LNCaP clone FGC (cell line): Measurements from ENCODE around the gene BCAT1.
A peak's percentile ranks its signal among the peaks of the same experiment; 100 is the strongest.

Source experiments
- DNase-seq: peaks from one replicate; pipeline ENCODE4 v3.0.0-alpha.2; 2011; ENCODE audit warnings: low read depth
- H3K4me3 ChIP-seq: 2 replicates; pipeline ENCODE4 v1.5.1; 2011; ENCODE audit warnings: mild to moderate bottlenecking, low read depth, low read length, control low read depth
- TF ChIP-seq, protein P1 (sequence below): IDR thresholded peaks from 2 replicates; pipeline ENCODE4 v1.5.1; 2012; ENCODE audit warnings: mild to moderate bottlenecking; ENCODE audit not compliant: control insufficient read depth, insufficient read depth; ENCODE audit errors: extremely low read depth

Gene BCAT1

DNA sequence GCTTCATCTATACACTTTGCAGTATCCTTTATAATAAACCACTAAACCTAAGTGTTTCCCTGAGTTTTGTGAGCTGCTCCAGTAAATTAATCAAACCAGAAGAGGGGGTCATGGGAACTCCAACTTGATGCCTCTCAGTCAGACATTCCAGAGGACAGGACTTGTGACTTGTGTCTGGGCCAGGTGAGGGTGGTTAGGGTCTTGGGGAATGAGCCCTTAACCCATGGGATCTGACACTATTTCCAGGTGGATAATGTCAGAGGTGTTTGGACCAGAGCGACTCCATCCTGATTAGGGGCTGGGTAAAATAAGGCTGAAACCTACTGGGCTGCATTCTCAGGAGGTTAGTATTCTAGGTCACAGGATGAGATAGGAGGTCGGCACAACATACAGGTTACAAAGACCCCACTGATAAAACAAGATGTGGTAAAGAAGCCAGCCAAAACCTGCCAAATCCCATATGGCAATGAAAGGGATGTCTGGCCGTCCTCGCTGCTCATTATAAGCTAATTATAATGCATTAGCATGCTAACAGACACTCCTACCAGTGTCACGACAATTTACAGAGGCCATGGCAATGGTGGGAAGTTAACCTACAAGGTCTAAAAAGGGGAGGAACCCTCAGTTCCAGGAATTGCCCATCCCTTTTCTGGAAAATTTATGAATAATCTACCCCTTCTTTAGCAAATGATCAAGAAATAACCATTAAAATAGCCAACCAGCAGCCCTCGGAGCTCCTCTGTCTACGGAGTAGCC, 58.7 kb downstream of the BCAT1 start:
- no peak for DNase-seq

DNA sequence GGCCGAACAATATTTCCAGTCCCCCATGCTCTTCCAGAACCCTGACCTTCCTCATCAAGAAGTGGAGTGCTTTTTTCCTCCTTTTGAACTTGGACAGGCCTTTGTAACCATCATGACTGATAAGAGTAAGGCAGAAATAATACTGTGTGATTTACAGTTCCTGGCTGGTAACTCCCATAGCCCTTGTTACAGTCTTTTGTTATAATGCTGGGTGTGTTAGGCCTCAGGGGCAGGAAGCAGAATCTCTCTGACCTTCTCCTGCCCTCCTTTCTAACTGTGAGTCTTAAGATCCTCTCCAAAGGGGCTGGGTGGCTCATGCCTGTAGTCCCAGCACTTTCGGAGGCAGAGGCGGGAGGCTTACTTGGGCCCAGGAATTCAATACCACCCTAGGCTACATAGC, 59.5 kb downstream of the BCAT1 start:
- TF ChIP-seq, protein P1, sequence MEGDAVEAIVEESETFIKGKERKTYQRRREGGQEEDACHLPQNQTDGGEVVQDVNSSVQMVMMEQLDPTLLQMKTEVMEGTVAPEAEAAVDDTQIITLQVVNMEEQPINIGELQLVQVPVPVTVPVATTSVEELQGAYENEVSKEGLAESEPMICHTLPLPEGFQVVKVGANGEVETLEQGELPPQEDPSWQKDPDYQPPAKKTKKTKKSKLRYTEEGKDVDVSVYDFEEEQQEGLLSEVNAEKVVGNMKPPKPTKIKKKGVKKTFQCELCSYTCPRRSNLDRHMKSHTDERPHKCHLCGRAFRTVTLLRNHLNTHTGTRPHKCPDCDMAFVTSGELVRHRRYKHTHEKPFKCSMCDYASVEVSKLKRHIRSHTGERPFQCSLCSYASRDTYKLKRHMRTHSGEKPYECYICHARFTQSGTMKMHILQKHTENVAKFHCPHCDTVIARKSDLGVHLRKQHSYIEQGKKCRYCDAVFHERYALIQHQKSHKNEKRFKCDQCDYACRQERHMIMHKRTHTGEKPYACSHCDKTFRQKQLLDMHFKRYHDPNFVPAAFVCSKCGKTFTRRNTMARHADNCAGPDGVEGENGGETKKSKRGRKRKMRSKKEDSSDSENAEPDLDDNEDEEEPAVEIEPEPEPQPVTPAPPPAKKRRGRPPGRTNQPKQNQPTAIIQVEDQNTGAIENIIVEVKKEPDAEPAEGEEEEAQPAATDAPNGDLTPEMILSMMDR, result no peak

More for the DNA sequence above, 58.7 kb downstream of the BCAT1 start:
- TF ChIP-seq, protein P1, result no peak
- no peak overlapping the region for H3K4me3 ChIP-seq

GRCh38 chr12:24888813-24889212, 60.1 kb downstream of the BCAT1 start:
- peak; percentile 1 for DNase-seq
- H3K4me3 ChIP-seq, result no peak overlapping the region
- TF ChIP-seq, protein P1, result no peak

More for the DNA sequence above, 59.5 kb downstream of the BCAT1 start:
- DNase-seq, result no peak
- H3K4me3 ChIP-seq, result no peak overlapping the region

DNA sequence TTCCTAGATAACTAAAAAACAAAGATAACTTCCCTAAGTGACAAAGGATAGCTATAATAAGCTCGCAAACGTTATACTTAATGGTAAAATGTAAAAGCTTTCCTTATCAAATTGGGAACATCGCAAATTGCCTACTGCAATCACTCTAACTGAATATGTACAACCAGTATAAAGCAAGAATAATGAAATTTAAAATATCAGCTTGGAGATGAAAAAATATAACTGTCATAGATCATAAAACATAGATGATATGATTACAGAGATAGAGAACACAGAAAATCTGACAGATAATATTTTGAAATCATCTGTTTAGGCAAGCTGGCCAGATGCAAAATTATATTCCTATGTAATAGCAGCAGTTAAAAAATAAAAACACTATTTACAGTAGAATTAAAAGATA, 64.0 kb downstream of the BCAT1 start:
- TF ChIP-seq, protein P1, result no peak
- no peak overlapping the region for H3K4me3 ChIP-seq
- DNase-seq, result no peak

DNA sequence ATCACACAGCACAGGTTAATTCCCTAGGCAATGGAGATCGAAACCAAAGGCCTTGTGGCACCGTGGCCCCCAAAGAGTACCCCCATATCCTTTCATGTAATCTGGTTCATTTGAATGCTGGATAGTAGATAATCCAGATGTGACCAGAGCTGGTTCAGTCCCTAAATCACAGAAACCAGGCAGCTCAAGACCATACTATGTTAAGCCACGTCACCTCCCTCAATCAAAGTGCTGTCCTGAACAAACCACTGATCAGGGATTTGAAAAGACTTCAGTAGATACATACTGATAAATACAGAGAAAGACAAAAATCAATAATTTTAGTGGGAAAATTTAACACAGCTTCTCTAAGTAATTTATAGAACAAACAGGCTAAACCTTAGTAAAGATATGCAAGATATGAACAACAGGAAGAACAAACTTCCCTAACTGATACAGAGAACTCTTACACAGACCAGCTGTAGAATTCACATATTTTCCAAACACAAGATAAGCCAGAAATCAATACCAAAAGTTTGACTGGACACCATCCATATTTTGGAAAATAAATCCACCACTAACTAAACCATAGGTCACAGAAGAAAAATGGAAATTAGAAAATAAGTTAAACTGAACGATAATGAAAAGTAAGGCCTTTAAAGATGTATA, 67.1 kb downstream of the BCAT1 start:
- no peak overlapping the region for H3K4me3 ChIP-seq
- TF ChIP-seq, protein P1, result no peak
- no peak for DNase-seq

- TF ChIP-seq, protein P1, result no peak
- no peak for DNase-seq
- H3K4me3 ChIP-seq, result no peak overlapping the region
These were observed 67.7 kb downstream of the BCAT1 start for GRCh38 chr12:24881227-24881626.

DNA sequence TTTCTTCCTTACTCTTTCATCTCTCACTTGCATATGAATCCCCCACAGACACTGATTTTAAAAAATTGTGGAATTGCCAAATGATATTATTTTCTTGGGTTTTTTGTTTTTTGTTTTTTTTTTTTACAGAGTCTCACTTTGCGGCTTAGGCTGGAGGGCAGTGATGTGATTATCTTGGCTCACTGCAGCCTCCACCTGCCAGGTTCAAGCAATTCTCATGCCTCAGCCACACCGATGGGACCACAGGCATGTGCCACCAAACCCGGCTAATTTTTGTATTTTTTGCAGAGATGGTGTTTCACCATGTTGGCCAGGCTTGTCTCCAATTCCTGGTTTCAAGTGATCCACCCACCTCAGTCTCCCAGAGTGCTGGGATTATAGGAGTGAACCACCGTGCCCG, 68.2 kb downstream of the BCAT1 start:
- DNase-seq, result no peak
- H3K4me3 ChIP-seq, result no peak overlapping the region
- TF ChIP-seq, protein P1, result no peak
